ENCODE results near the gene SAFB.

GRCh38 chr19:5575590-5575989 lies 47.3 kb upstream of the SAFB start:
- TF ChIP-seq CTCF (IDR thresholded peaks at IDR 0.05) (no peak), POLR2A (IDR thresholded peaks at IDR 0.05) (no peak)

All from testis (tissue), 2 donors.